Kidney (tissue), 14 donors: ENCODE results near the gene MAP4K1. TPM values are rescaled to one million over a fixed set of nuclear protein-coding genes. Genes with fewer than 3 reads are reported as not detected.

Experiments
- DNase-seq, 5 donors: peaks; one replicate each; pipeline ENCODE4 v3.0.0-alpha.2; 2013 to 2020
- FAIRE-seq: peaks from 2 replicates; lab custom pipeline; 2012; peaks lifted over from hg19 to GRCh38; lab: Jason Lieb, UNC
- H3K27ac ChIP-seq, 2 donors: one replicate each; pipeline ENCODE4 v1.7.0; 2013; ENCODE audit warnings: low read depth in 2 of 2, low read length in 2 of 2, inconsistent platforms in 1 of 2
- H3K27me3 ChIP-seq: one replicate; pipeline ENCODE4 v1.7.1; 2013; ENCODE audit warnings: low read length, inconsistent platforms; ENCODE audit not compliant: control insufficient read depth, insufficient read depth
- H3K36me3 ChIP-seq, 3 donors: one replicate each; pipeline versions ENCODE4 v1.7.0 to v1.7.1; 2013; ENCODE audit warnings: low read length in 3 of 3, control low read depth in 1 of 3, inconsistent platforms in 1 of 3; ENCODE audit not compliant: insufficient read depth in 3 of 3, control insufficient read depth in 2 of 3
- H3K4me1 ChIP-seq, 3 donors: one replicate each; pipeline versions ENCODE4 v1.7.0 to v1.7.1; 2013; ENCODE audit warnings: low read length in 3 of 3, inconsistent platforms in 1 of 3, low read depth in 1 of 3; ENCODE audit not compliant: control insufficient read depth in 2 of 3, insufficient read depth in 2 of 3
- H3K4me3 ChIP-seq, 3 donors: one replicate each; pipeline versions ENCODE4 v1.7.0 to v1.8.1; 2013; ENCODE audit warnings: low read length in 3 of 3, control low read depth in 1 of 3, inconsistent platforms in 1 of 3
- H3K9ac ChIP-seq, 3 donors: one replicate each; pipeline versions ENCODE4 v1.7.0 to v1.7.1; 2013; ENCODE audit warnings: low read length in 3 of 3, control low read depth in 1 of 3, inconsistent platforms in 1 of 3
- H3K9me3 ChIP-seq, 3 donors: one replicate each; pipeline versions ENCODE4 v1.7.0 to v1.7.1; 2013; ENCODE audit warnings: low read length in 3 of 3, control low read depth in 1 of 3, inconsistent platforms in 1 of 3; ENCODE audit not compliant: control insufficient read depth in 2 of 3, insufficient read depth in 1 of 3
- CTCF ChIP-seq: IDR thresholded peaks from 3 replicates; pipeline ENCODE4 v1.5.1; 2012; ENCODE audit warnings: mild to moderate bottlenecking, moderate library complexity, borderline replicate concordance; ENCODE audit not compliant: insufficient read depth; ENCODE audit errors: extremely low read depth
- intact Hi-C: fragments of 100-400 bp; cut with DNase I; formaldehyde crosslinking; loops from one replicate; pipeline ENCODE4 v1.11.1; 2022
- polyA plus RNA-seq: library from polyadenylated mRNA; stranded (reverse); fragments of 350-450 nt; fragmentation: Illumina TruSeq; extraction: RNeasy Lipid Tissue Mini Kit (QIAGEN cat#74804); gene quantifications from one replicate; pipeline ENCODE4 v1.2.3, GENCODE V29; 2014; ENCODE audit warnings: low read depth, low replicate concordance; ENCODE audit not compliant: insufficient read depth
- total RNA-seq: library from RNA; stranded (reverse); fragmentation: NEBNext Ultra II Directional; extraction: Animal tissue kit (Norgen Biotek cat#: 25700); gene quantifications from one replicate; pipeline ENCODE4 v1.2.1, GENCODE V29; 2021
- donor health status: control.
- donor health status: control.
- donor health status: control.
- donor health status: control.
- donor health status: control.
- donor health status: DM: yes; HTN: yes; CAD: no.
- donor health status: Normal renal cell carcinoma (clear cell type).

Gene MAP4K1
- total and polyA plus RNA-seq, 2 donors from 2014 or later: 3.9 to 17.7 TPM

- Histone ChIP-seq H3K4me3 (no peak overlapping the region), H3K4me1 (no peaks in the 10 kb centered on the region), H3K36me3 (no peaks in the 10 kb centered on the region), H3K9me3 (no peaks in the 10 kb centered on the region), H3K27me3 (no peaks in the 10 kb centered on the region), H3K27ac (no peak overlapping the region), H3K9ac (no peak overlapping the region)
- intact Hi-C loops: no loop called here
- DNase-seq (peak in 4 of 5 donors; percentile 16 to 86 (median 61)), FAIRE-seq (no peak)
- peak; percentile 44 for TF ChIP-seq CTCF
These were observed 73.8 kb downstream of the MAP4K1 start for GRCh38 chr19:38543807-38544568.

DNA sequence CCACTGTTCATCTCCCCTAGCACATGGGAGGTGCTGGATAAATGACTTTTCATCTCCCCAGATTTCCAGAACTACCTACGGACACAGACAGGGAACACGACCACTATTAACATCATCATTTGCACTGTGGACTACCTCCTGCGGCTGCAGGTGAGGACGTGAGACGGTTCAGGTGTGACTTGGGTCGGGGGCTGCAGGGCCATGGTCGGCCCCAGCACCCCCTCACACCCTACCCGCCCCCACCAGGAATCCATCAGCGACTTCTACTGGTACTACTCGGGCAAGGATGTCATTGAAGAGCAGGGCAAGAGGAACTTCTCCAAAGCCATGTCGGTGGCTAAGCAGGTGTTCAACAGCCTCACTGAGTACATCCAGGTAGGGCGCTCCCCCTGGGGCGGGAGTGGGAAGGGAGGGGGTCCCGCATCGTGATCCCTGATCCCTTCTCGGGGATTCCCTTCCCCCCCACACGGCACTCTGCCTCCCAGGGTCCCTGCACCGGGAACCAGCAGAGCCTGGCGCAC, 74.4 kb downstream of the MAP4K1 start:
- no peak for FAIRE-seq
- no peak for TF ChIP-seq CTCF
- H3K9ac ChIP-seq: no peak overlapping the region
- DNase-seq: no peak
- no peak overlapping the region for H3K27ac ChIP-seq
- no peak overlapping the region for H3K4me3 ChIP-seq
- H3K27me3 ChIP-seq: no peaks in the 10 kb centered on the region
- no peaks in the 10 kb centered on the region for H3K9me3 ChIP-seq
- no peaks in the 10 kb centered on the region for H3K4me1 ChIP-seq
- H3K36me3 ChIP-seq: no peaks in the 10 kb centered on the region
- intact Hi-C loops: no loop called here

DNA sequence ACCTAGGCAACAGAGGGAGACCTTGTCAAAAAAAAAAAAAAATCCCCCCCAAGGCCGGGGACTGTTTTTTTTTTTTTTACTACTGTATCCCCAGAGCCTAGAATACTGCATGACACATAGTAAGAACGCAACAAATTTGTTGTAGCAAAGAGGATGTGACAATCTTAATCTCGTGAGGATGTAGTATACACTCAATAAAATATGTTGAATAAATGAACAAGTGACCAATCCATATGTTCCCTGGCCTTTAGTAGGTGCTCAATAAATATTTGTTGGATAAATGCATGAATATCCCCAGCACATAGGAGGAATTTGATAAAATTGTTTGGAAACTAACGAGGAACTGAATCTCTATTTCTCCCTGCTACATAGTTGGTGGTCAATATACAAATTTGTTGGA, 75.7 kb downstream of the MAP4K1 start:
- H3K27me3 ChIP-seq: no peaks in the 10 kb centered on the region
- FAIRE-seq: no peak
- H3K36me3 ChIP-seq: no peaks in the 10 kb centered on the region
- TF ChIP-seq CTCF: no peak
- no peak overlapping the region for H3K27ac ChIP-seq
- H3K9me3 ChIP-seq: no peaks in the 10 kb centered on the region
- no peaks in the 10 kb centered on the region for H3K4me1 ChIP-seq
- intact Hi-C loops: no loop called here
- no peak overlapping the region for H3K4me3 ChIP-seq
- no peak overlapping the region for H3K9ac ChIP-seq
- DNase-seq: no peak

DNA sequence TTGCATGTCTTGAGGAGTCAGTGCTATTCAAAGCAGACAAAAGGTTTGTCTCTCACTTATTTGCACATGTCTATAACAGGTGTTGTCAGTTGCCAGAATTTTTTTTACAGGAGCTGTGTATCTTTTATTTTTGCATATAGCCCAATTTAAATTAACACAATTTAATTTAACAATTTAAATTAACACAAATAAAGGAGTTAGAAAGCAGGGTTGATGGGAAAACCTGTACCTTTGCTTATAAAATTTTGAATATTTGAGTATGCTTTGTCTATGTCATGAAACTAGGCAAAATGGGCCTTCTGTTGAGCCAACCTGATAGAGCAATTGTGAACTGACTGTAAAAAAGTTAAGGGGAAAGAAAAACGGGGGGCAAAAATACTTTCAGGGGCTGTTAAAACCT, 78.0 kb downstream of the MAP4K1 start:
- TF ChIP-seq CTCF: no peak
- DNase-seq (no peak), FAIRE-seq (no peak)
- no peaks in the 10 kb centered on the region for H3K27me3 ChIP-seq
- no peaks in the 10 kb centered on the region for H3K36me3 ChIP-seq
- no peak overlapping the region for H3K27ac ChIP-seq
- H3K9me3 ChIP-seq: peaks cover 1 to 9% (median 5%) of the 10 kb centered on the region in 3 donors
- no peak overlapping the region for H3K9ac ChIP-seq
- H3K4me3 ChIP-seq: no peak overlapping the region
- intact Hi-C loops: no loop called here
- H3K4me1 ChIP-seq: no peaks in the 10 kb centered on the region
